Activated naive CD8-positive, alpha-beta T cell treated with anti-CD3 and anti-CD28 coated beads for 36 hours (primary cell): ENCODE data around the gene NAV2. TPM values are rescaled to one million over a fixed set of nuclear protein-coding genes. Genes with fewer than 3 reads are reported as not detected.

Source experiments
- DNase-seq: peaks from one replicate; pipeline ENCODE4 v3.0.0; 2021
- H3K27ac Mint-ChIP-seq: one replicate; pipeline ENCODE4 v1.8.0; 2022; ENCODE audit warnings: mild to moderate bottlenecking, moderate library complexity, mixed read lengths
- H3K27me3 Mint-ChIP-seq: one replicate; pipeline ENCODE4 v1.8.0; 2022; ENCODE audit warnings: mild to moderate bottlenecking, mixed read lengths
- H3K36me3 Mint-ChIP-seq: one replicate; pipeline ENCODE4 v1.8.0; 2021; ENCODE audit warnings: mild to moderate bottlenecking, mixed read lengths
- H3K4me1 Mint-ChIP-seq: one replicate; pipeline ENCODE4 v1.8.0; 2021; ENCODE audit warnings: mixed read lengths
- H3K4me3 Mint-ChIP-seq: one replicate; pipeline ENCODE4 v1.8.0; 2022; ENCODE audit warnings: mild to moderate bottlenecking, moderate library complexity, mixed read lengths
- H3K9me3 Mint-ChIP-seq: one replicate; pipeline ENCODE4 v1.8.0; 2022; ENCODE audit warnings: mixed read lengths
- total RNA-seq, 2 experiments: library from RNA; stranded (reverse); gene quantifications; one replicate each; pipeline ENCODE4 v1.2.3, GENCODE V29; 2021

NAV2 gene
- total RNA-seq, 2 experiments from 2014 or later = 0.14 to 0.20 TPM

DNA sequence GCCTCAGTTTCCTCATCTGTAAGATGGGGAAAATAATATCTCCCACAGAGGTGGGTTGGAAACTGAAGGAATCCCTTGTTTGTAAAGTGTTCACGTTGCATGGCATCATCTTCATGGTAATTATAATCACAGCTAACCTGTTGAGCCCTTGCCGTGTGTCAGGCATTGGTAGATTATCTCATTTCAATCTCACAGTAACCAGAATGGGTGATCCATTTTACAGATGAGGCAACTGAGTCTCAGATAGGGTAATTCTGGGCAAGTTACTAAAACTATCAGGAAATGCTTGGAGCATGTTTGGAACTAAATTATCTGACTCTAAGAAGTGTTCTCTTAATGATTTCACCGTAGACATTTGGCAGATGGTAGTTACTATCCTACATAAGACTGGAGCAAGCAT, 109.4 kb downstream of the NAV2 start:
- Mint-ChIP-seq H3K4me3 (no peak overlapping the region), H3K27ac (no peak overlapping the region), H3K9me3 (no peaks in the 10 kb centered on the region), H3K4me1 (no peaks in the 10 kb centered on the region), H3K36me3 (no peaks in the 10 kb centered on the region), H3K27me3 (peaks cover 14% of the 10 kb centered on the region)
- DNase-seq = no peak

DNA sequence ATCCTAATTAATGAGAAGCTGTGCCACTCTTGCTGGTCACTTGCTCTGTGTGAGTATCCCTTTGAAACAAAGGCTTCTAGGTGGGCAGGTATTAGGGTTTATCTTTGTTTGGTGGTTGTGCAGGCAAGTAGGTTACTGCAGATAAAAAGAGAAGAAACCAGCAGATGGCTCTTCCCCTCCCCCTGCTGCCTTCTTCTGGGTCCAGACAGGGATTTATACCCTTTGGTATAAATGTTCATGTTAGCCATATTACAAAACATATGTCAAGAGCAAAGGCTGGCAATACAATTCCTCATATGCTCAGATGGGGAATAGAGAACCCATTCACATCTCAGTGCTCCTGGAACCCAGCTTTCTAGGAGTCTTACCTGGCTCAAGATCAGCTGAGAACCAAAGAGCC, 109.9 kb downstream of the NAV2 start:
- no peak overlapping the region for H3K27ac Mint-ChIP-seq
- H3K9me3 Mint-ChIP-seq = no peaks in the 10 kb centered on the region
- peaks cover 14% of the 10 kb centered on the region for H3K27me3 Mint-ChIP-seq
- no peaks in the 10 kb centered on the region for H3K4me1 Mint-ChIP-seq
- no peaks in the 10 kb centered on the region for H3K36me3 Mint-ChIP-seq
- H3K4me3 Mint-ChIP-seq = no peak overlapping the region
- DNase-seq = no peak

DNA sequence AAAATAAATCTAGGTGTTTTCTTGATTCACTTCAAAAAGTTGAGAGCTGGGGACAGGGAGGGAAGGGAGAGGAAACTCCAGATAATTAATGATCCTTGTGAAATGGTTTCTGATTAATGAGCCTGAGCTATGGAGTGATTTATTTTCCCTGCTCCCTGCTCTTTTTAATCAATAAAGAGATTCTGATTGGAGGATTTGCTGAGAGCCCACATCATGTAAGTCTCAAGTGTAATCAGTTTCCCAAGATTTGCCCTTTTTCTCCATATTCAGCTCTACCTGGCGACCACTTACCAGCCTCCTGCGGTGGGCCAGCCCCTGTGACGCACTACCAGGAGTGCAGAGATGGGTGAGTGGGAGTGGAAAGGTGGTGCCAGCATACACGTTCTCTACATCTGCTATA, 114.0 kb downstream of the NAV2 start:
- peaks cover 3% of the 10 kb centered on the region for H3K27me3 Mint-ChIP-seq
- H3K27ac Mint-ChIP-seq = no peak overlapping the region
- H3K9me3 Mint-ChIP-seq = no peaks in the 10 kb centered on the region
- H3K4me1 Mint-ChIP-seq = no peaks in the 10 kb centered on the region
- no peak overlapping the region for H3K4me3 Mint-ChIP-seq
- DNase-seq = no peak
- no peaks in the 10 kb centered on the region for H3K36me3 Mint-ChIP-seq

DNA sequence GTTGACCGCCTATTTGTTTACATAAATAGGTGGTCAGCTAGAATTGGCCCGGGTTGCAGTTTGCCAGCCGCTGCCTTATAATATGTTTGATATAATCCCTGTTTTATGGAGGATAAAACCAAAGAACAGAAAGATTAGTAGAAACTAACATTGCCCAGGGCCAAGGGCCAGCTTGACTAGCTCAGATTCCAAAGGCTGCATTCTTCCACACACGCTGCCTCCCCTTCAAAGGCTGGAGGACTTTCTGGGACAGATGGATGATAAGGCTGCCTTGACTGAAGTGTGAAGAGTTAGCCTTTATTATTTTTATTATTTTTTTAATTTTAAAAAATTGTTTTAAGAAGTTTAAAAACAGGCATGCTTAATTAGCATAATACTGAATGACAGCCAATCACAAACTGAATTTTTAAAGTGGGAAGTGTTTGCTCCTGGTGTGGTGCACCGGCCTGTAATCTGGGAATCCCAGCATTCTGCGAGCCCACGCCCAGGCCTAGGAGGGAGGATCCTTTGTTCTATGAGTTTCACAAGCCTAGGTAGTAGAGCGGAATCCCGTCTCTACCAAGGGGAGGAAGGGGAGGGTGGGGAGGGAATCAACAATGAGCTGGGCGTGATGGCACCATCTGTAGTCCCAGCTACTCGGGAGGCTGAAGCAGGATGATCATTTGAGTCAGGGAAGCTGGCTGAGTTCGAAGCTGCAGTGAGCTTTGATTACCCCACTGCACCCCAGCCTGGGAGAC, 114.9 kb downstream of the NAV2 start:
- no peaks in the 10 kb centered on the region for H3K4me1 Mint-ChIP-seq
- peaks cover 3% of the 10 kb centered on the region for H3K27me3 Mint-ChIP-seq
- no peak overlapping the region for H3K27ac Mint-ChIP-seq
- no peak overlapping the region for H3K4me3 Mint-ChIP-seq
- no peaks in the 10 kb centered on the region for H3K36me3 Mint-ChIP-seq
- DNase-seq = no peak
- no peaks in the 10 kb centered on the region for H3K9me3 Mint-ChIP-seq

DNA sequence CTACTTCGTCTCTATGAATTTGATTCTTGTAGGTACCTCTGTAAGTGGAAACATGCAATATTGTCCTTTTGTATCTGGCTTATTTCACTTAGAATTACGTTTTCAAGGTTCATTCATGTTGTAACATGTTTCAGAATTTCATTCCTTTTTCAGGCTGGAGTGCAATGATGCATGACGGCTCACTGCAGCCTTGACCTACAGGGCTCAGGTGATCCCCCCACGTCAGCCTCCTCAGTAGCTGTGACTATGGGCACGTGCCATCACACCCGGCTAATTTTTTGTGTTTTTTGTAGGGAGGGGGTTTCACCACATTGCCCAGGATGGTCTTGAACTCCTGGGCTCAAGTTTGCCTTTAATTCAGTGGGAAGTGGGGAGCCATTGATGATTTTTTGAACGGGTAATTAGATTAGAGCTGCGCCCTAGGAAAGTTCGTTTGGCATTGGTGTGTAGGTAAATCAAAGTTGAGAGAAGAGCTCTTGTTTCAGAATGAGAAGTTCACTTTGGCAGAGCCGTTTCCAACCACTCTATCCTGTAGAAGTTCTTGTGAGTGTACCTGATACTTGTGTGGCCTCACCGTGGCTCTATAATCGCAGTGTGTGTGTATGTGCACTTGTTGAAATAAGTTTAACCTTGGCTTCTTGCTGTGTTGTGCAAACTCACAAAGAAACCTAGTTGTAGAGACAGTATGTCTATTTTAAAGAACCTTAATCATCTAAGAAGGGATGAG, 115.9 kb downstream of the NAV2 start:
- Mint-ChIP-seq H3K36me3 (no peaks in the 10 kb centered on the region), H3K27me3 (peaks cover 3% of the 10 kb centered on the region), H3K9me3 (no peaks in the 10 kb centered on the region), H3K27ac (no peak overlapping the region), H3K4me3 (no peak overlapping the region), H3K4me1 (no peaks in the 10 kb centered on the region)
- no peak for DNase-seq

DNA sequence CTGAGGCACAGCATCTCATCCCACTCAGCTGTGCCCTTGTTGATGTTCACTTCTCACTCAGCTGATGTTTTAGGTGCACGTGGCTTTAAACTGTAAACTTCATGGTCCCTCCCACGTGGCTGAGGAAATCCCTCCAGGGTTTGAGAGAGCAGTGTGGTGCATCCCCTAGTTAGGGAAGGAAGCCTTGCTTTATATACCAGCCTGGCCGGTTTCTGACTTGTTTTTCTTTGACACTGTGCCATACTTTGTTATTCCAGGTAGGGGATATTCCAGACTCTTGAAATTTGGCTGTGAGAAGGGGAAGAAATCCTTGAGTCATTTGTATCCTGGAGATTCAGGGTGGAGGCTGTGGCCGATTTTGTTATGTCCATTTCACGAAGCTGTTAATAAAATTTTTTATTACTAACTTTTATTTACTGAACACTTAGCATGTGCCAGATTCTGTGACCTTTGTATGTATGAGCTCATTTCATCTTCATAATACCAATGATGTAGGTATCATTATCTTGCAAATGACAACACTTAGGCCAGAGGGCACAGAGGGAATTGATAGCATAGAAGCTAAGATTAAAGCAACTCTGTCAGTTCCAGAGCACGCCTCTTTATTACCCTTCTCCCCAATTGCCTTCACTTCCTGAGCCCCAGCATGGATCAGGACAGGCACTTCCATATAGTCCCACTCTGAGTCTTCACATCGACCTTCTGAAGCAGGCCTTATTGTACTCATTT, 116.6 kb downstream of the NAV2 start:
- Mint-ChIP-seq H3K36me3 (no peaks in the 10 kb centered on the region), H3K4me3 (no peak overlapping the region), H3K9me3 (no peaks in the 10 kb centered on the region), H3K27ac (no peak overlapping the region), H3K4me1 (no peaks in the 10 kb centered on the region), H3K27me3 (peaks cover 3% of the 10 kb centered on the region)
- DNase-seq = no peak

DNA sequence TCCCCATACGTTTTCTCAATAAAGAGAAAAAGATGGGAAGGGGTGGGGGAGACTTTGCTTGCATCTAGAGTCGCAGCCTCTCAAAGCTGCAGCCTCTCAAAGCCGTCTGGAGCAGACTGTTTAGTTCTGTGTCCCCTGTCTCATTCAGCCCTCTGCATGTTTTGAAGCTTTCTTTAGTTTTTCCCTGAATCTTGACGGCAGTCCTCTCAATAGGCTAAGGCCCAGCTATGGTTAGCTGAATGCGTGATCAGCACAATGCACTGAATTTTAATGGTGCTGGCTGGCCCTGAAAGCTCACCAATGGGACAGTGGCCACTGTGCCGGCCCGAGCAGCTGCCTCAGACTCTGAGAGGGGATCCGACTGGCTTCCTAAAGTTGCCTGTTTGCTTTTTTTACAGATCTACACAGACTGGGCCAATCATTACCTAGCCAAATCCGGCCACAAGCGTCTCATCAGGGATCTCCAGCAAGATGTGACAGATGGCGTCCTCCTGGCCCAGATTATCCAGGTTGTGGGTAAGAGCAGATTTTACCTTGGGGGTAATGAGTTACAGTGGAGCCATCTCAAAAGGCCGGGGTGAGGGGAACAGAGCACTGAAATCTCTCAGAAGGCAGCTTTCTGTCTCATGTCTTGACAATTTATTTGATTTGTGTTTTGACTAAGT, 119.6 kb downstream of the NAV2 start:
- Mint-ChIP-seq H3K4me1 (no peaks in the 10 kb centered on the region), H3K9me3 (no peaks in the 10 kb centered on the region), H3K27ac (no peak overlapping the region), H3K36me3 (no peaks in the 10 kb centered on the region), H3K4me3 (no peak overlapping the region), H3K27me3 (no peaks in the 10 kb centered on the region)
- DNase-seq = no peak

DNA sequence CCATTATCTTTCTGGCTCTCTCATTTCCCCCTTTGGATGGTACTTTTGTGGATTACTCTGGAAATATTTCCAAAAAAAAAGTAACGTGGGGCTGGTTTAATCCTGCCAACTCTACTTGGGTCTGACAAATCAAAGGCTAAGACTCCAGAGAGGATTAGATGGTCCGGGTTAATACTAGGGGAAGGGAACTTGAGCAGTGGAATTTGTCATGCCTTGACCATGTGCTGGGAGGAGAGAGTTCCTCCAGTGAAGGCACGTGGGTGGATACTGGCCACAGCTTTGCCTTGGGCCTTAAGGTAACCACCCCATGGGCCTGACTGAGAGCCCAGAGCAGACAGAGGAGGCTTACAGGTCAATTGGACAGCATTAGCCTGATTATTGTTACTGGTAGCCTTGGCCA, 120.3 kb downstream of the NAV2 start:
- no peak for DNase-seq
- Mint-ChIP-seq H3K4me1 (no peaks in the 10 kb centered on the region), H3K4me3 (no peak overlapping the region), H3K27me3 (no peaks in the 10 kb centered on the region), H3K36me3 (no peaks in the 10 kb centered on the region), H3K27ac (no peak overlapping the region), H3K9me3 (no peaks in the 10 kb centered on the region)

DNA sequence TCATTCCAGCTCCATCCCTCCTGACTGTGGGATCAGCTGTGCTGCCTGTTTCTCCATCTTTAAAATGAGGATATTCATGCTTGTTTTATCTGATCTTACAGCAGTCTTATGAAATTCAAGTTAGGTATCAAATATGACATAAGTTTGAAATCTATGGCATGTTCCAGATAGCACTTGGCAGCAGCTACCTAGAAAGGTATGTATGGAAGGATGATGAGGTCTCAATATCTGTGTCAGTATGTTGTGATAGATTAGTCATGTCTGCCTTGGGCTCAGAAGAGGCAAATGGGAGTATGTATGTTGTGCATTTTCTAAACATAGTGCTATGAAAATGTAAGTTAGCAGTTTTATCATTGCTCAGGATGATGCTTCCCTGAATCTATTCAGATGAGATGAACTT, 122.1 kb downstream of the NAV2 start:
- H3K4me1 Mint-ChIP-seq = no peaks in the 10 kb centered on the region
- H3K27me3 Mint-ChIP-seq = no peaks in the 10 kb centered on the region
- H3K4me3 Mint-ChIP-seq = no peak overlapping the region
- no peak overlapping the region for H3K27ac Mint-ChIP-seq
- DNase-seq = no peak
- no peaks in the 10 kb centered on the region for H3K36me3 Mint-ChIP-seq
- H3K9me3 Mint-ChIP-seq = no peaks in the 10 kb centered on the region

DNA sequence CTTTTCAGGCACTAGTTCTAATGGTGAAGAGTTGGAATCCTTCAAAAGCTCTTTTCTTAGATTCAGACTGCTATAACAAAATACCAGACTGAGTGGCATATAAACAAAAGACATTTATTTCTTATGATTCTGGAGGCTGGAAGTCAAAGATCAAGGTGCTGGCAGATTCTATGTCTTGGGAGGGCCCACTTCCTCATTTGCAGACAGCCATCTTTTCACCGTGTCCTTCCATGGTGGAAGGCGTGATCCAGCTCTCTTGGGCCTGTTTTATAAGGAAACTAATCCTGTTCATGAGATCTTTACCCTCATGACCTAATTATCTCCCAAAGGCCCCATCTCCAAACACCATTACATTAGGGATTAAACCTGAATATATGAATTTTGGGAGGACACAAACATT, 124.0 kb downstream of the NAV2 start:
- no peak overlapping the region for H3K4me3 Mint-ChIP-seq
- no peak for DNase-seq
- H3K4me1 Mint-ChIP-seq = no peaks in the 10 kb centered on the region
- H3K27ac Mint-ChIP-seq = no peak overlapping the region
- H3K9me3 Mint-ChIP-seq = no peaks in the 10 kb centered on the region
- H3K36me3 Mint-ChIP-seq = no peaks in the 10 kb centered on the region
- H3K27me3 Mint-ChIP-seq = no peaks in the 10 kb centered on the region

DNA sequence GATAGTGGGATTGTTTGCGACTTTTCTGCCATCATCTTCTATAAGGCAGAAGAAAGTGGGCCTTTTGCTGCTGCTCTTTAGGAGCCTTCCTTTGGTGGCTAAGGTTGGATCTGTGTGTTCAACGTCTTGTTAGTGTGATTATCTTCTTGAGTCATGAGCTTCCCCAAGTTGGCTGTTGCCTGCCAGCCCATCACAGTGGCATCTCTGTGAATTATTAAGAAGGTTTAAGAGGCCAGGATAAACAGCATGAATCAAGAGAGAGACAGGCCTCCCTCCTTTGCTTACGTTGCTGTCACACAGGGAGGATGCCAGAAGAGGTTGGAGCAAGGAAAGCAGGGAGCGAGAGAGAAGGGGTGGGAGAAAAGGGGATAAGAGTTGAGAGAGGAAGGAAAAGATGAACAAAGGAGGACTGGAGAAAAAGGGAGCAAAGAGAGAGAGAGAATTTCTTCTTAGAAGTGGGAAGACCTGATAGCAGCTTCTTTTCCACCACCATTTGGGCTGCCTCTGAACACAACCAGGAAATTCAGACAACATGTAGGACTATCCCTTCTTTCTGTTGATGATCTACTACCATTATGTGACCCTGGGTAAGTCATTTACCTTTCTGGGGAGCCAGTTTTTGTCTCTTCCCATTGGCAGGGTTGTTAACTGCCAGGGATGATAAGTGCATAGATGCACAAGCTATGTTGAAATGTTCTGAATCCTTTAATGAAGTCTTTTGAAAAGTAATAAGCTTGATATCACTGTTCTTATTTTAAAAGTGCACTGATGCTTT, 126.5 kb downstream of the NAV2 start:
- no peaks in the 10 kb centered on the region for H3K9me3 Mint-ChIP-seq
- H3K36me3 Mint-ChIP-seq = no peaks in the 10 kb centered on the region
- no peaks in the 10 kb centered on the region for H3K4me1 Mint-ChIP-seq
- H3K4me3 Mint-ChIP-seq = no peak overlapping the region
- H3K27ac Mint-ChIP-seq = no peak overlapping the region
- peaks cover 5% of the 10 kb centered on the region for H3K27me3 Mint-ChIP-seq
- no peak for DNase-seq

DNA sequence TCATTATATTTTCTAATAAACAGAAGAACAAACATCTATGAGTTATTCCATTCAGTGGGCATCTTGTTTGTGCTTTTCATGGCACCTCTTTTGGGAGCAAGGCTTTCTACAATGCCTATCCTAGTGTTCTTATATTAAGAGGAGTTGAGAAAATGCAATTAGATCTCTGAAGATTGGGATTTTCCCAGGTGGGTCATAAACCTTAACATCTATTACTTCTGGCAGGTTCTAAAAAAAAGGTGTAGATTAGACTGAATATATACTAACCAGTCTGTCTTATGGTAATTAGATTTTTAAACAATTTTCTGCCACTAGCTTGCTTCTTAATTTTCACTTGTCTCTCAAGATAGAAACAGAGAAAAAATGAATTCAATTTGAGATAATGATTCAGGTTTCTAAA, 128.3 kb downstream of the NAV2 start:
- no peak overlapping the region for H3K4me3 Mint-ChIP-seq
- no peaks in the 10 kb centered on the region for H3K9me3 Mint-ChIP-seq
- H3K27ac Mint-ChIP-seq = no peak overlapping the region
- peaks cover 15% of the 10 kb centered on the region for H3K27me3 Mint-ChIP-seq
- DNase-seq = no peak
- H3K36me3 Mint-ChIP-seq = no peaks in the 10 kb centered on the region
- no peaks in the 10 kb centered on the region for H3K4me1 Mint-ChIP-seq

DNA sequence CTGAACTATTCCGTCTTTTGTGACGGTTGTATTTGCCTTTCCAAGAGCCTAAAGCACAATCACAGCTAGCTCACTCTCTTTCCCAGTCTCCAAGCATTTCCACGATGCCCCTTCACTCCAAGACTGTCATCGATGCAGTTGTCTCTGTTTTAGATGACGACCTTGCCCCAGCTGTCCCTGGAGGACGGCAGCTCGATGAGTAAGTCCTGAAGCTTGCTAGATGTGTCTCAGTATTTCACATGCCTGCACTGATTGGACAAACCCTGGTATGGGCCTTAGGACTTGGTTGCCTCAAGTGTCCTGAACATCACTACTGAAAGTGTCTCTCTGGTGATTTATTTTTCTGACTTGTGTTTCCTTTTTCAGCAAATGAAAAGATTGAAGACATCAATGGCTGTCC, 129.9 kb downstream of the NAV2 start:
- no peaks in the 10 kb centered on the region for H3K4me1 Mint-ChIP-seq
- no peaks in the 10 kb centered on the region for H3K36me3 Mint-ChIP-seq
- DNase-seq = no peak
- no peak overlapping the region for H3K27ac Mint-ChIP-seq
- no peaks in the 10 kb centered on the region for H3K9me3 Mint-ChIP-seq
- H3K27me3 Mint-ChIP-seq = peaks cover 15% of the 10 kb centered on the region
- no peak overlapping the region for H3K4me3 Mint-ChIP-seq

DNA sequence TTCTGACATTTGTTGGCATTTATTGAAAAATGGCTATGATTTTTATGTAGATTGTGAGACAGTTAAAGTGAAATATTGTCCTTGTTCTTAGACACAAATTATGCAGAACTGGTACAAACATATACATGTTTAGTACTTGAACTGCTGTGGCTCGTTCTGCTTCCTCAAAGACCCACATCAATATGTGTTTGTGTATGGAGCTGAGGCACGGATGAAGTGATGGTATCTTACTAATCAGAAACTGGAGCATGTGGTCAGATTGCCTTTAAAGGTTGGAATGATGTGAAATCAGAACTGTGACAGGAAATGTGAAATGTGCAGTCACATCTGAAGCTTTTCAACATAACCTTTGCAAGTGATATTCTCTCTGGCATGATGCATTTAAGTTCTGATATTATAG, 130.4 kb downstream of the NAV2 start:
- H3K27ac Mint-ChIP-seq = no peak overlapping the region
- DNase-seq = no peak
- no peaks in the 10 kb centered on the region for H3K4me1 Mint-ChIP-seq
- H3K4me3 Mint-ChIP-seq = no peak overlapping the region
- H3K36me3 Mint-ChIP-seq = no peaks in the 10 kb centered on the region
- peaks cover 15% of the 10 kb centered on the region for H3K27me3 Mint-ChIP-seq
- no peaks in the 10 kb centered on the region for H3K9me3 Mint-ChIP-seq
